NCI-H1092 treated with DMSO at 0.1 percent for 48 hours (cell line): Measurements from ENCODE around the gene P3H4.

Experiments
- DNase-seq: peaks from one replicate; lab custom pipeline; 2025; lab: John Stamatoyannopoulos, UW

The P3H4 gene

GRCh38 chr17:41822216-41823140 is 10.7 kb upstream of the P3H4 start:
- DNase-seq: no peak

- DNase-seq: no peak
Observed at GRCh38 chr17:41821776-41822175, 10.0 kb upstream of the P3H4 start.

- no peak for DNase-seq
Observed at GRCh38 chr17:41818024-41818423, 6.3 kb upstream of the P3H4 start.

GRCh38 chr17:41816637-41817320 is 5.0 kb upstream of the P3H4 start:
- no peak for DNase-seq

GRCh38 chr17:41814195-41814594 is 2.4 kb upstream of the P3H4 start:
- no peak for DNase-seq

- no peak for DNase-seq
Observed at GRCh38 chr17:41813699-41814124, 2.0 kb upstream of the P3H4 start.

GRCh38 chr17:41813152-41813680 is 1.5 kb upstream of the P3H4 start:
- DNase-seq: no peak

GRCh38 chr17:41812381-41813151 is 817 bp upstream of the P3H4 start, which contains the start of gene FKBP10:
Gene FKBP10 (plus strand): TSS chr17:41813004. CDS start chr17:41813035, 31 bp downstream.
- no peak for DNase-seq

GRCh38 chr17:41810659-41811548 is 845 bp downstream of the P3H4 start:
- DNase-seq: peak; percentile 60

GRCh38 chr17:41806685-41807445 is 4.9 kb downstream of the P3H4 start:
- DNase-seq: no peak

GRCh38 chr17:41803049-41804020 is 8.4 kb downstream of the P3H4 start:
- DNase-seq: peak; percentile 21

- peak; percentile 61 for DNase-seq
Observed at GRCh38 chr17:41801374-41802271, 10.1 kb downstream of the P3H4 start.

- DNase-seq: no peak
Observed at GRCh38 chr17:41800601-41801373, 11.0 kb downstream of the P3H4 start.

GRCh38 chr17:41799366-41799765 is 12.4 kb downstream of the P3H4 start:
- DNase-seq: no peak

- DNase-seq: no peak
Observed at GRCh38 chr17:41797377-41797776, 14.4 kb downstream of the P3H4 start.

- DNase-seq: no peak
Observed at GRCh38 chr17:41796121-41796895, 15.4 kb downstream of the P3H4 start.
